GM12891 (cell line): ENCODE data around the gene NAPB.

Source experiments
- PAX5 ChIP-seq: IDR thresholded peaks from 2 replicates; pipeline ENCODE4 v1.6.1; 2011; ENCODE audit warnings: low read length, moderate library complexity, mild to moderate bottlenecking; ENCODE audit not compliant: insufficient read depth, severe bottlenecking
- POLR2A ChIP-seq: IDR thresholded peaks from 2 replicates; pipeline ENCODE4 v1.6.1; 2011; ENCODE audit warnings: low read depth, low read length, control low read depth
- POLR2AphosphoS5 ChIP-seq: IDR thresholded peaks from 2 replicates; pipeline ENCODE4 v1.6.1; 2011; ENCODE audit warnings: low read depth, low read length, control low read depth
- POU2F2 ChIP-seq: IDR thresholded peaks from 2 replicates; pipeline ENCODE4 v1.6.1; 2011; ENCODE audit warnings: low read depth, mild to moderate bottlenecking, control low read depth, low read length, moderate library complexity
- SPI1 ChIP-seq: IDR thresholded peaks from 2 replicates; pipeline ENCODE4 v1.6.1; 2011; ENCODE audit warnings: low read depth, low read length, control low read depth
- TAF1 ChIP-seq: IDR thresholded peaks from 2 replicates; pipeline ENCODE4 v1.6.1; 2011; ENCODE audit warnings: low read depth, low read length, control low read depth

- TF ChIP-seq POLR2AphosphoS5, result no peak
- TF ChIP-seq POLR2A, result no peak
- no peak for TF ChIP-seq PAX5
- no peak for TF ChIP-seq TAF1
- no peak for TF ChIP-seq SPI1
- peak; percentile 52; the same call in 1 of the 2 replicates for TF ChIP-seq POU2F2
These were observed 62.2 kb downstream of the NAPB start for GRCh38 chr20:23358923-23359593.
